ENCODE measurements around the gene RTL10. TPM values are rescaled to one million over a fixed set of nuclear protein-coding genes. Genes with fewer than 3 reads are reported as not detected.
A peak's percentile ranks its signal among the peaks of the same experiment; 100 is the strongest.

The RTL10 gene
- total and polyA plus RNA-seq, 2 of the 13 experiments (the other 11 are each of a cell fraction or from before 2014, with no cell fraction given) = 14.1 to 15.8 TPM

GRCh38 chr22:19840955-19841640 lies 13.6 kb downstream of the RTL10 start (continued):
- TF ChIP-seq IKZF4 (CRISPR knock-in tag; IDR thresholded peaks at IDR 0.05; ENCODE audit: borderline replicate concordance, low read depth, not compliant biosample characterization) = no peak
- no peak for TF ChIP-seq FOXC1 (CRISPR knock-in tag; IDR thresholded peaks at IDR 0.05; ENCODE audit: borderline replicate concordance)
- no peak; the same call in 1 of the 2 replicates for TF ChIP-seq CHD4 (IDR thresholded peaks at IDR 0.05; ENCODE audit: borderline replicate concordance, low read length)
- no peak for TF ChIP-seq ZNF563 (CRISPR knock-in tag; IDR thresholded peaks at IDR 0.05)
- no peak for TF ChIP-seq THAP9 (CRISPR knock-in tag; IDR thresholded peaks at IDR 0.05; ENCODE audit: borderline replicate concordance)
- TF ChIP-seq ZNF350 (CRISPR knock-in tag; IDR thresholded peaks at IDR 0.05; ENCODE audit: borderline replicate concordance, low read depth) = no peak
- TF ChIP-seq MLXIP (CRISPR knock-in tag; IDR thresholded peaks at IDR 0.05; ENCODE audit: borderline replicate concordance) = no peak
- no peak for TF ChIP-seq HMG20A (CRISPR knock-in tag; IDR thresholded peaks at IDR 0.05; ENCODE audit: borderline replicate concordance)
- no peak for TF ChIP-seq ZNF883 (CRISPR knock-in tag; IDR thresholded peaks at IDR 0.05; ENCODE audit: not compliant biosample characterization)
- TF ChIP-seq ZNF597 (CRISPR knock-in tag; IDR thresholded peaks at IDR 0.05) = no peak
- TF ChIP-seq TAF15 (IDR thresholded peaks at IDR 0.05; ENCODE audit: low read depth, low read length, poor library complexity, severe bottlenecking) = no peak
- TF ChIP-seq MAX (IDR thresholded peaks at IDR 0.05) = peak; percentile 45; the same call in 1 of the 2 replicates
- no peak for TF ChIP-seq ZNF263 (CRISPR knock-in tag; IDR thresholded peaks at IDR 0.05)
- no peak; the same call in 1 of the 2 replicates for TF ChIP-seq FOXP4 (CRISPR knock-in tag; IDR thresholded peaks at IDR 0.05)
- no peak for TF ChIP-seq ETS1 (CRISPR knock-in tag; IDR thresholded peaks at IDR 0.05)
- no peak for TF ChIP-seq ZNF235 (CRISPR knock-in tag; IDR thresholded peaks at IDR 0.05; ENCODE audit: borderline replicate concordance)
- no peak for TF ChIP-seq RFXANK (CRISPR knock-in tag; IDR thresholded peaks at IDR 0.05)
- no peak for TF ChIP-seq ZNF383 (CRISPR knock-in tag; IDR thresholded peaks at IDR 0.05; ENCODE audit: borderline replicate concordance)

All from HepG2 (cell line).